WTC11 (cell line): ENCODE measurements around the gene FOXRED2.

Experiments
- ZNF219 ChIP-seq: sonication (generic); formaldehyde crosslinking; IDR thresholded peaks from 2 replicates; pipeline ENCODE4 v1.8.0; 2023; ENCODE audit warnings: missing genetic modification reagents, mild to moderate bottlenecking, borderline replicate concordance
- TF ChIP-seq, protein P1 (sequence below): fragments of 200-600 bp; IDR thresholded peaks from 2 replicates; pipeline ENCODE4 v1.8.0; 2022; ENCODE audit warnings: antibody characterized with exemption
- TF ChIP-seq, protein P2 (sequence below): sonication (generic); formaldehyde crosslinking; IDR thresholded peaks from 2 replicates; pipeline ENCODE4 v1.8.0; 2023; ENCODE audit warnings: mild to moderate bottlenecking, missing genetic modification reagents

- TF ChIP-seq, protein P1, sequence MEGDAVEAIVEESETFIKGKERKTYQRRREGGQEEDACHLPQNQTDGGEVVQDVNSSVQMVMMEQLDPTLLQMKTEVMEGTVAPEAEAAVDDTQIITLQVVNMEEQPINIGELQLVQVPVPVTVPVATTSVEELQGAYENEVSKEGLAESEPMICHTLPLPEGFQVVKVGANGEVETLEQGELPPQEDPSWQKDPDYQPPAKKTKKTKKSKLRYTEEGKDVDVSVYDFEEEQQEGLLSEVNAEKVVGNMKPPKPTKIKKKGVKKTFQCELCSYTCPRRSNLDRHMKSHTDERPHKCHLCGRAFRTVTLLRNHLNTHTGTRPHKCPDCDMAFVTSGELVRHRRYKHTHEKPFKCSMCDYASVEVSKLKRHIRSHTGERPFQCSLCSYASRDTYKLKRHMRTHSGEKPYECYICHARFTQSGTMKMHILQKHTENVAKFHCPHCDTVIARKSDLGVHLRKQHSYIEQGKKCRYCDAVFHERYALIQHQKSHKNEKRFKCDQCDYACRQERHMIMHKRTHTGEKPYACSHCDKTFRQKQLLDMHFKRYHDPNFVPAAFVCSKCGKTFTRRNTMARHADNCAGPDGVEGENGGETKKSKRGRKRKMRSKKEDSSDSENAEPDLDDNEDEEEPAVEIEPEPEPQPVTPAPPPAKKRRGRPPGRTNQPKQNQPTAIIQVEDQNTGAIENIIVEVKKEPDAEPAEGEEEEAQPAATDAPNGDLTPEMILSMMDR: no peak
- TF ChIP-seq ZNF219: no peak
- TF ChIP-seq, protein P2, sequence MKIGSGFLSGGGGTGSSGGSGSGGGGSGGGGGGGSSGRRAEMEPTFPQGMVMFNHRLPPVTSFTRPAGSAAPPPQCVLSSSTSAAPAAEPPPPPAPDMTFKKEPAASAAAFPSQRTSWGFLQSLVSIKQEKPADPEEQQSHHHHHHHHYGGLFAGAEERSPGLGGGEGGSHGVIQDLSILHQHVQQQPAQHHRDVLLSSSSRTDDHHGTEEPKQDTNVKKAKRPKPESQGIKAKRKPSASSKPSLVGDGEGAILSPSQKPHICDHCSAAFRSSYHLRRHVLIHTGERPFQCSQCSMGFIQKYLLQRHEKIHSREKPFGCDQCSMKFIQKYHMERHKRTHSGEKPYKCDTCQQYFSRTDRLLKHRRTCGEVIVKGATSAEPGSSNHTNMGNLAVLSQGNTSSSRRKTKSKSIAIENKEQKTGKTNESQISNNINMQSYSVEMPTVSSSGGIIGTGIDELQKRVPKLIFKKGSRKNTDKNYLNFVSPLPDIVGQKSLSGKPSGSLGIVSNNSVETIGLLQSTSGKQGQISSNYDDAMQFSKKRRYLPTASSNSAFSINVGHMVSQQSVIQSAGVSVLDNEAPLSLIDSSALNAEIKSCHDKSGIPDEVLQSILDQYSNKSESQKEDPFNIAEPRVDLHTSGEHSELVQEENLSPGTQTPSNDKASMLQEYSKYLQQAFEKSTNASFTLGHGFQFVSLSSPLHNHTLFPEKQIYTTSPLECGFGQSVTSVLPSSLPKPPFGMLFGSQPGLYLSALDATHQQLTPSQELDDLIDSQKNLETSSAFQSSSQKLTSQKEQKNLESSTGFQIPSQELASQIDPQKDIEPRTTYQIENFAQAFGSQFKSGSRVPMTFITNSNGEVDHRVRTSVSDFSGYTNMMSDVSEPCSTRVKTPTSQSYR (CRISPR knock-in tag): no peak
These were observed 13.1 kb downstream of the FOXRED2 start for GRCh38 chr22:36493690-36494110.
